KMS-11 (cell line): ENCODE data around the gene ACTG2.
"Not testable (repeated sequence)": the region's sequence is repeated elsewhere in the genome, so short reads cannot be mapped to it uniquely, and the experiment has no call there.

Experiments
- H2AFZ ChIP-seq: fragments of 200-600 bp; sonication (generic); 2 replicates; pipeline ENCODE4 v1.6.1; 2016; ENCODE audit warnings: antibody characterized with exemption, mixed run types, low read depth
- H3K27ac ChIP-seq: fragments of 200-600 bp; sonication (generic); 2 replicates; pipeline ENCODE4 v1.6.1; 2016; ENCODE audit warnings: mild to moderate bottlenecking, mixed run types
- H3K27me3 ChIP-seq: fragments of 200-600 bp; sonication (generic); 2 replicates; pipeline ENCODE4 v1.6.1; 2017; ENCODE audit warnings: mild to moderate bottlenecking, low read depth, mixed run types, moderate library complexity; ENCODE audit not compliant: insufficient read depth
- H3K36me3 ChIP-seq: fragments of 200-600 bp; sonication (generic); 2 replicates; pipeline ENCODE4 v1.6.1; 2017; ENCODE audit warnings: mild to moderate bottlenecking, mixed run types; ENCODE audit not compliant: insufficient read depth
- H3K4me1 ChIP-seq: fragments of 200-600 bp; sonication (generic); 2 replicates; pipeline ENCODE4 v1.6.1; 2016; ENCODE audit warnings: mild to moderate bottlenecking, low read depth, mixed run types; ENCODE audit not compliant: poor library complexity, severe bottlenecking
- H3K4me2 ChIP-seq: fragments of 200-600 bp; sonication (generic); 2 replicates; pipeline ENCODE4 v1.7.0; 2016; ENCODE audit warnings: mild to moderate bottlenecking, mixed run types
- H3K4me3 ChIP-seq: fragments of 200-600 bp; sonication (generic); IDR thresholded peaks from 2 replicates; pipeline ENCODE4 v1.6.1; 2017; ENCODE audit warnings: low read depth, low read length, mixed read lengths; ENCODE audit not compliant: insufficient read depth
- H3K79me2 ChIP-seq: fragments of 200-600 bp; sonication (generic); 2 replicates; pipeline ENCODE4 v1.6.1; 2016; ENCODE audit warnings: low read depth, mixed run types; ENCODE audit not compliant: insufficient read depth
- H3K9ac ChIP-seq: fragments of 200-600 bp; sonication (generic); 2 replicates; pipeline ENCODE4 v1.6.1; 2016; ENCODE audit warnings: mild to moderate bottlenecking, mixed run types
- H4K20me1 ChIP-seq: fragments of 200-600 bp; sonication (generic); 2 replicates; pipeline ENCODE4 v1.6.1; 2016; ENCODE audit warnings: mild to moderate bottlenecking, mixed run types; ENCODE audit not compliant: insufficient read depth
- CTCF ChIP-seq: fragments of 200-600 bp; sonication (generic); conservative IDR thresholded peaks from 2 replicates; pipeline ENCODE4 v1.6.1; 2017; ENCODE audit warnings: low read depth, mild to moderate bottlenecking, antibody characterized with exemption, low read length, moderate library complexity, mixed read lengths

Gene ACTG2

GRCh38 chr2:73902284-73902683 is 9.5 kb downstream of the ACTG2 start:
- no peak overlapping the region for H3K4me3 ChIP-seq
- no peak overlapping the region for H3K4me2 ChIP-seq
- no peaks in the 10 kb centered on the region for H3K79me2 ChIP-seq
- no peaks in the 10 kb centered on the region for H3K36me3 ChIP-seq
- H4K20me1 ChIP-seq = no peaks in the 10 kb centered on the region
- peaks cover 4% of the 10 kb centered on the region; the same call in 1 of the 2 replicates for H3K27me3 ChIP-seq
- no peak for TF ChIP-seq CTCF
- H3K4me1 ChIP-seq = peaks cover 6% of the 10 kb centered on the region
- no peak overlapping the region for H3K9ac ChIP-seq
- no peak overlapping the region for H3K27ac ChIP-seq
- no peak overlapping the region for H2AFZ ChIP-seq

- Histone ChIP-seq H3K27ac (no peak overlapping the region), H3K4me3 (no peak overlapping the region), H3K27me3 (peaks cover 3% of the 10 kb centered on the region; the same call in 1 of the 2 replicates), H2AFZ (no peak overlapping the region), H3K36me3 (no peaks in the 10 kb centered on the region), H4K20me1 (no peaks in the 10 kb centered on the region), H3K4me1 (no peaks in the 10 kb centered on the region), H3K79me2 (no peaks in the 10 kb centered on the region), H3K4me2 (no peak overlapping the region), H3K9ac (no peak overlapping the region)
- no peak for TF ChIP-seq CTCF
These were observed 10.5 kb downstream of the ACTG2 start for GRCh38 chr2:73903313-73903712.

GRCh38 chr2:73903949-73904613 is 11.3 kb downstream of the ACTG2 start:
- not testable (repeated sequence) for H3K27me3 ChIP-seq, H3K9ac ChIP-seq, H3K4me2 ChIP-seq, H3K79me2 ChIP-seq, H2AFZ ChIP-seq, H3K27ac ChIP-seq, H3K36me3 ChIP-seq, H3K4me1 ChIP-seq, H3K4me3 ChIP-seq, H4K20me1 ChIP-seq

- H3K27ac ChIP-seq = no peak overlapping the region
- TF ChIP-seq CTCF = no peak
- H3K4me2 ChIP-seq = no peak overlapping the region
- no peaks in the 10 kb centered on the region for H3K4me1 ChIP-seq
- H4K20me1 ChIP-seq = no peaks in the 10 kb centered on the region
- no peaks in the 10 kb centered on the region for H3K79me2 ChIP-seq
- no peak overlapping the region for H2AFZ ChIP-seq
- no peak overlapping the region for H3K9ac ChIP-seq
- H3K36me3 ChIP-seq = no peaks in the 10 kb centered on the region
- no peaks in the 10 kb centered on the region for H3K27me3 ChIP-seq
- H3K4me3 ChIP-seq = no peak overlapping the region
These were observed 12.1 kb downstream of the ACTG2 start for GRCh38 chr2:73904952-73905351.

- Histone ChIP-seq H3K4me1 (no peaks in the 10 kb centered on the region), H3K4me2 (no peak overlapping the region), H3K27ac (no peak overlapping the region), H3K27me3 (no peaks in the 10 kb centered on the region), H3K36me3 (no peaks in the 10 kb centered on the region), H2AFZ (no peak overlapping the region), H3K79me2 (no peaks in the 10 kb centered on the region), H4K20me1 (no peaks in the 10 kb centered on the region), H3K4me3 (no peak overlapping the region), H3K9ac (no peak overlapping the region)
- TF ChIP-seq CTCF = no peak
These were observed 14.2 kb downstream of the ACTG2 start for GRCh38 chr2:73906847-73907505.
